Measurements from ENCODE around the gene BMX.
A peak's percentile ranks its signal among the peaks of the same experiment; 100 is the strongest.

BMX gene

DNA sequence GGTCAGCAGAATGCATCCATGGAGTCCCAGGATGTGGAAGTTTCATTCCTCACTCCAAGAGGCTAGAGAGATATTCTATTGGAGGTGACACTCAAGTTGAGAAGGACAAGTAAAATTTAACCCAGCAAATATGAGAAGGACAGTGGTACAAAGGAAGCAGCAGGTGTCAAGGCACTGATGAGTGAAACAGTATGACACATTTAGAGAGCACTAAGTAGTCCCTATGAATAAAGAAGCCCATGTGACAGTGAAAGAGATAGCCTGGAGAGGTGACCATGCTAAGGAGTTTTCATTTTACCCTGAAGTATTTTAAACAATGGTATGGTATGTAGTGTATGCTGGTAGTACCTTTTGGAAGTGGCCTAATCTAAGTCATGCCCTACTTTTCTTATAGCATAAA is 9.2 kb downstream of the BMX start:
- no peak for DNase-seq

- no peak for DNase-seq
These were observed 11.0 kb downstream of the BMX start for GRCh38 chrX:15511563-15511962.

DNA sequence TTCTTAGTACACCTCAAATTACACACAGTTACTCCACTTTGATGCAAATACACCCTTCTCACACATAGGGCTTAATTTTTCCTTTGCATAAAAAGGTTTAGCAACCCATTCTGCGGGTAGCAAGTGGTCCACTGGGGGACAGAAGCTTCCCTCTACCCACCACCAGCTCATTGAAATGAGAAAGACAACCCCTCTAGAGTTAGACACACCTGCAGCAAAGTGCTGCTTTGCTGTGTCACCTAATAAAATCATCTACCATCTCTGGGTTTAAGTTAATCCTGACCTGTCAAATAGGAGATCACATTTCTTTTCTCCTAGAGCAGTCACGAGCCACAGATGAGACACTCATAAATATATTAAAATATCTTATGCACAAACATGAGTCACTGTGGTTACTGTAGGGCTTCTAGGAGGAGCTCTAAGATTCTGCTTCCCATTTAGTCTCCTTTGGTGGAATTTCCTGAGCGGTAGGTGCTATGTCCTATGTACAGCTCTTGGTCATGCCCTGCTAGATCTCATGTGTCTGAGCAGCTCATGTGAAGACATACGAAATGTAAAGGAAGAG is 11.9 kb downstream of the BMX start:
- no peak for DNase-seq

DNA sequence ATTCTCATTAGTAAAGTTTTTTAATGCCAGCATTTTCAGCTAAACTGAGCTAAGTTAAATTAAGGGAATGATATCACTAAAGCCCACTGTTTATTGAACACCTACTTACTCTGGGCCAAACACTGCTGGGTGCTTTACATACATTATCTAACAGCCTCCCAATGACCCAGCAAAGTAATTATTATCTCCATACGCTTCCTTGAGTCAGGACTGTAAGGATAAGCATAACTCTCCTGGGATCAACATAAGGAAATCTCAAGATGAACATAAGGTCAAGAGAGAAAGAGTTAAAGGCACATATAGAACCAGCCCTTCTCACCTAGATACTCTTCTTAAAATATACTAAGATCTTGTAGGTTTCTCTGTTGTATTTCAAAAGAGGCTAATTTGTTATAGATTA is 13.7 kb downstream of the BMX start:
- no peak for DNase-seq

GRCh38 chrX:15515931-15516330 is 15.3 kb downstream of the BMX start:
- peak; percentile 31 for DNase-seq

- no peak for DNase-seq
These were observed 21.9 kb downstream of the BMX start for GRCh38 chrX:15522464-15522863.

- DNase-seq, result no peak
These were observed 22.5 kb downstream of the BMX start for GRCh38 chrX:15523088-15523487.

DNA sequence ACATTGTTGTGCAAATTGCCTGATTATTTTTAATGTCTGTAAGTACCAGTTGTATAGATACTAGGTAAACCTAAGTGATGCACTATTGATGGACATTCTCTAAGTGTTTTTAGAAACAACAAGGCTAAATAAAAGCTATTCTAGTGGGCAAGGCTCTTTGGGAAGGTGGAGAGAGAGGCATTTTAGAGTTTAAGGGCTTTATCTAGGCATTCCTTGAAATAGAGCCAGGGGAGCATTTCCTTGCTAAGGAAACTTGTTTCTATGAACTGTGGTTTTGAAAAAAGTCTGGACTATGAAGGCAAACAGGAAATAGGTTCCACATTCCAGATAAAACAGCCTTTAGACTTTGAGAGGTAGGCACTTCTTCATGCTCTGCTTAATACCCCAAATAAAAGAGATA is 23.8 kb downstream of the BMX start:
- no peak for DNase-seq

DNA sequence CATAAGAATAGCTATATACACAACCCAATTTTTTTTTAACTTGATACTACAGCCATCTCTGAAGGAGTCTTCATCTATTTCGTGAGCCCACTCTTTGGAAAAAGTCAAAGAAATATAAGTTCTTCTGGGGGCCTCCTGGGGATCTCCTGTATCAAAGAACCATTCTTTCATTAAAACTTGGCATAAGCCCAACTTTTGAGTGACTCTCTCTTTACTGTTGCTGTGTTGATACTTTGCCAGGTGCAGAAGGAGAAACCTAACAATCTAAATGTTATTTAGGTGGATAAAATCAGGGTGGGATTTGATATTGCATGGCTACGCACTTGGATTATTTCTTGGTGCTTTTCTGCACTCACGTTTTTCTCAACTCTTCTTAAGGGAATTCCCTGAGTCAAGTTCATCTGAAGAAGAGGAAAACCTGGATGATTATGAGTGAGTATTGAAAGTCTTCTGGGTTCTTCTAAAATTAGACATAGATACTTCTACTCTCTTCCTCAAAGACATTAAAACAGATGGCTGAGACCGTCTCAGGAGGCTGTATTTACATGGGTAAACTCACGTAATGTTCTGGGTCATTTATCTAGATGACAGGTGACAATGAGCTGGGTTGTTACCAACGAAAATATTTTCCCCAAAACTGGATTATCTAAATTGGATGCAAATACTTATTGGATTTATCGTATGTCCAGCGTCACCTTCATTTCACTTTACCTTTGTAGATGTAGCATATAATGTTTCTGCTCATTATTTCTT is 25.2 kb downstream of the BMX start:
- peak; percentile 60 for DNase-seq

DNA sequence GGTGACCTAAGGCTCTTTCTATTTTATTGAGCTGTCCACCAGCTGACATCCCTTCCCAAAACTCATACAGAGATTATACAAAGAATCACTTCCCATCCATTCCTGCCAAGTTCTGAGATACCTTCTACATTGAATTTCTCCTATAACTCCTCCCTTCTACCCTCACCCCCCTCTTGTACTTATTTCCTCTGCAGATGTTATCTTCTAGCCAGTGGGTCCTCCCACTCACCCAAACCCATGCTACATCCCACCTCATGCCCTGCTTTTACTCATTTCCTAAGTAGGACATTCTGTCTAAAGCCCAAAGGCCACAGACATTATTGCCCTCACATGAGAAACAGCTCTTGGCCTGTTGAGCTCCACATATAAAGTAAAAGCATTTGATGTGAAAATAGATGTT is 28.6 kb downstream of the BMX start:
- no peak for DNase-seq

DNA sequence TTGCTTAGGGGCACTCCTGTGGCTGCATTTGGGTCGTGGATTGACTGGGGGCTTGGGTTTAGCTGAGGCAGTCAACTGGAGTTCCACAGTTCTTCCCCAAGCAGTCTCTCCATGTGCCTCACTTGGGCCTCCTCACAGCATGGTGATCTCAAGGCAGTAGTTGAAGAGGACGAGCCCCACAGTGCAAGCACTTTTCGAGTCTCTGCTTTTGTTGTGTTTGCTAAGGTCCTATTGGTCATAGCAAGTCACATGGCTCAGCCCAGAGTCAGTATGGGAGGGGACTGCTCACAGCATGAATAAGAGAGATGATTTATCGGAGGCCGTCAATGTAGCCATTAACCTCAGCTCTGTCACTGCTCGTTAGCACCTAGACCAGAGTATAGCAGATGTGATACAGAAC is 29.7 kb downstream of the BMX start:
- DNase-seq, result no peak

DNA sequence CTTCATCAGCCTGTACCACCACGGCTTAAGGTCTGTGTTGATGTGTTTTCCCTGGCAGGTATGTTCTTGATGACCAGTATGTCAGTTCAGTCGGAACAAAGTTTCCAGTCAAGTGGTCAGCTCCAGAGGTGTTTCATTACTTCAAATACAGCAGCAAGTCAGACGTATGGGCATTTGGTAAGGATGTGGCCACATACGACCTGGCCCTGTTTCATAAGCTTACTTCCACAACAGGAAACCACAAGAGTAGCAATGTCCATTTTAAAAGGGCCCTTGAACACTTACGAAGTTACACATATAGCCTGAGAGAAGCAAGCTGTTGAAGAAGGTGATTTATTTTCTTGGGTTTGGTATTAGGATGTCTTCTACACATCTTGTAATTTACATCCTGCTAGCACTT is 46.1 kb downstream of the BMX start:
- DNase-seq, result no peak

- no peak for DNase-seq
These were observed 46.7 kb downstream of the BMX start for GRCh38 chrX:15547356-15547755.

GRCh38 chrX:15549189-15550012 is 48.8 kb downstream of the BMX start:
- no peak for DNase-seq

GRCh38 chrX:15559227-15559626 is 58.6 kb downstream of the BMX start:
- no peak for DNase-seq

- DNase-seq, result no peak
These were observed 60.3 kb downstream of the BMX start for GRCh38 chrX:15560924-15561323.

GRCh38 chrX:15563056-15563455 is 62.4 kb downstream of the BMX start:
- no peak for DNase-seq

DNA sequence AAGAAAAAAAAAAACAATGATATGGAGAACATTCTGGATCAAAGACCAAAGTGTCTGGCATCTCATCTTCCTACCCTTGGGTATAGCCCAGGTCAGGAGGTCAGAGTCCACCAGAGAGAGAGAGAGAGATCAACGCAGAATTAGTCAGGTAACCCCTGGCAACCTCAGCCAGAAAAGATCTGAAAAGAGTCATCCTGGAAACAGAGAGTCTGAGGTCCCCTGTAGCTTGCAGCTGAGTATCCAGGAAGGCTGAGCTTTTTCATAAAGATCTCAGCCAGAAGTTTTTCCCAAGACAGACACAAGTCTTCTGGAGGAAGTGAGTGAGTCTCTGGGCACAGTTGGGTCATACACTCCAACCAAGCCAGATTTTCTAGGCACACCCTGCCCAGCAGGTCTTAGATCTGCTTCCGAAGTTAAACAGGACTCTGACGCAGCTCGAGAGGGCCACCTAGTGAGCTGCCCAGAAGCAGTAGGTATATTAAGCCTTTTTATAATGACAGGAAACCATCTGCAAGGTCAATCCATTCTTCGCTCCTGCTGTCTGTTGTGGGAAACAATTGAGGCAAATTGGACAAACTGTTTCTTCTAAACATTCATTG is 64.5 kb downstream of the BMX start:
- DNase-seq, result peak; percentile 52

- DNase-seq, result no peak
These were observed 65.6 kb downstream of the BMX start for GRCh38 chrX:15566244-15566643.

DNA sequence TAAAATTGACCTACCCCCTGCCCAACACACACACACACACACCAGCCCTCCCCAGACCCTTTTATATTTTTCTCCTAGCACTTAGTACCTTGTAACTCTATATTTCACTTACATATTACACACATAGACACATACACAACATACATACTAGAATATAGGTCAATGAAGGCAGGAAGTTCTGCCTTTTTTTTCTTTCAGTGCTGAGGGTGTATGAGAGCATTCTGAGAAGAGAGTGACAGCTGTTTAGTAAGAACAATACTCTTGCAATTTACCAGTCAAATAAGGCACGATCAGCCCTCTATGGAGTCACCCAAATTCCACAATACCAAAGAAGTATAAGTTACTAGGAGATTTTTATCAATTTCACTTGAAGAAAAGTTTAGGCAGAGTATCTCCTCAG is 66.7 kb downstream of the BMX start:
- DNase-seq, result no peak

GRCh38 chrX:15567886-15568616 is 67.4 kb downstream of the BMX start:
- DNase-seq, result no peak

- no peak for DNase-seq
These were observed 69.5 kb downstream of the BMX start for GRCh38 chrX:15570145-15570544.

GRCh38 chrX:15574017-15574416 is 73.4 kb downstream of the BMX start:
- no peak for DNase-seq

Data from NCI-H1092 (cell line).